HuH-7 (cell line): ENCODE results near the gene KCNE4.
"Not testable (repeated sequence)": the region's sequence is repeated elsewhere in the genome, so short reads cannot be mapped to it uniquely, and the experiment has no call there.

Source experiments
- DNase-seq: peaks from one replicate; pipeline ENCODE4 v3.0.0; 2011; ENCODE audit warnings: low spot score

The KCNE4 gene

GRCh38 chr2:223058952-223059716 lies 7.1 kb downstream of the KCNE4 start:
- no peak for DNase-seq

GRCh38 chr2:223060201-223060825 lies 8.3 kb downstream of the KCNE4 start:
- DNase-seq, result no peak

- no peak for DNase-seq
These were observed 10.4 kb downstream of the KCNE4 start for GRCh38 chr2:223062396-223062795.

GRCh38 chr2:223065107-223065506 lies 13.1 kb downstream of the KCNE4 start:
- DNase-seq, result no peak

GRCh38 chr2:223066721-223067120 lies 14.7 kb downstream of the KCNE4 start:
- no peak for DNase-seq

- DNase-seq, result no peak
These were observed 16.1 kb downstream of the KCNE4 start for GRCh38 chr2:223068071-223068470.

GRCh38 chr2:223069465-223069864 lies 17.5 kb downstream of the KCNE4 start:
- no peak for DNase-seq

GRCh38 chr2:223069988-223070387 lies 18.0 kb downstream of the KCNE4 start:
- DNase-seq, result no peak

- DNase-seq, result no peak
These were observed 19.1 kb downstream of the KCNE4 start for GRCh38 chr2:223071139-223071538.

- no peak for DNase-seq
These were observed 20.8 kb downstream of the KCNE4 start for GRCh38 chr2:223072826-223073225.

GRCh38 chr2:223075301-223076270 lies 23.6 kb downstream of the KCNE4 start:
- no peak for DNase-seq

- DNase-seq, result no peak
These were observed 24.6 kb downstream of the KCNE4 start for GRCh38 chr2:223076573-223076972.

GRCh38 chr2:223078482-223078881 lies 26.5 kb downstream of the KCNE4 start:
- no peak for DNase-seq

- DNase-seq, result no peak
These were observed 27.4 kb downstream of the KCNE4 start for GRCh38 chr2:223079378-223079777.

GRCh38 chr2:223079925-223080324 lies 27.9 kb downstream of the KCNE4 start:
- DNase-seq, result no peak

- DNase-seq, result not testable (repeated sequence)
These were observed 28.9 kb downstream of the KCNE4 start for GRCh38 chr2:223080790-223081360.

- no peak for DNase-seq
These were observed 29.8 kb downstream of the KCNE4 start for GRCh38 chr2:223081789-223082188.

GRCh38 chr2:223082706-223083105 lies 30.7 kb downstream of the KCNE4 start:
- no peak for DNase-seq

GRCh38 chr2:223083402-223084070 lies 31.5 kb downstream of the KCNE4 start:
- no peak for DNase-seq

- DNase-seq, result no peak
These were observed 32.9 kb downstream of the KCNE4 start for GRCh38 chr2:223084873-223085272.

- no peak for DNase-seq
These were observed 34.5 kb downstream of the KCNE4 start for GRCh38 chr2:223086370-223086981.
